ENCODE measurements around the gene ZPR1.

The ZPR1 gene

GRCh38 chr11:116732271-116733042 lies 55.4 kb downstream of the ZPR1 start:
- DNase-seq, result peak; percentile 73
- H3K27ac ChIP-seq, result no peak overlapping the region
- H3K36me3 ChIP-seq, result no peaks in the 10 kb centered on the region
- H3K27me3 ChIP-seq (ENCODE audit: insufficient read depth, low read depth, severe bottlenecking), result no peaks in the 10 kb centered on the region
- no peak overlapping the region for H3K4me3 ChIP-seq (ENCODE audit: low read depth, low read length)
- H3K9me3 ChIP-seq (ENCODE audit: severe bottlenecking), result no peaks in the 10 kb centered on the region
- peak; percentile 99 for TF ChIP-seq CTCF (IDR thresholded peaks at IDR 0.05; ENCODE audit: low read depth, low read length)

DNA sequence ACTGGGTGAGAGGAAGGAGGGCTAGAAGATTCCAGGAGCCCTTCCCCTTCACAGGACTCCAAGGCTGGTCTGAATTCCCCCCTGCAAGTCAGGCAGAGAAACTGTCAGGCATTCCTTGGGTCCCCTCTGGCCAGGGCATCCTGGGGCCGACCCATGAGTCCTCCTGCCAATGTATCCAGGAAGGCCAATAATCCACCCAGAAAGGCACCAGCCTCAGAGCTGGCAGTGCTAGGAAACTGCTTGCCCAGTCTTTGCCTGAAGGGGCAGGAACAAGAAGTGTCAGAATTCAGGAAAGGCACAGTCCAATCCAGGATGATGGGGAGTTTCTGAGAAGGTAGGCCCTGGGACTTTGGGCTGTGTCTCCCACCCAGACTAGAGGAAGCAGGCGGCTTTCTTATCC lies 56.0 kb downstream of the ZPR1 start:
- no peak overlapping the region for H3K4me3 ChIP-seq (ENCODE audit: low read depth, low read length)

DNA sequence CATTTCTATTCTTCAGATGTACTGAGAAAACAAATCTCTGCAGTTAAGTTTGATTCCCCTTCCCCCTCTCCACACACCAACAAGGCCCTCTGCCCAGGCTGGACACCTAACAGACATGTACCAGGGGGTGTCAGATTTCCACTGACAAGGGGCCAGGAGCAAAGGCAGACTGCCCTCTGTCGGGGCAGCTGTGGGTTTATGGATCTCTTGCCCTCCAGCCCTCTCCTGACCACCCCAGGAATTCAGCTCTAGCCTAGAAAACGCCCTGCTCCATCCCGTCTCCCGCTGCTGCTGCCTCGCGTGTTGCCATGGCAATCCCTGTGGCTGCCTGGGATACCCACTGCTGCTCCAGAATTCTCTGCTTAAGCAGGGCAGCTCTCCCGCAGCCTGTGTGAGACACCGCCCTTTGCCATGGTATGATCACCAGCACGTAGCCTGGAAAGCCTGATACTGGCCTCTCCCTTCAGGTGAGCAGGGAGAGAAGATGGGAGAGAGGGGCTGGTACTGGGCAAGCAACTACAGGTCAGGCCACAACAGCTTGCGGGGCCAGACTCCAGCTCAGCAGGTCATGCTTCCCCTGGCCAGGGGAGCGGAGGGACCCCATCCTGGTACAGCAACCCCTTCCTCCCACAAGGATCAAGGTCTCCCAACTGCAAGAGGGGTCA lies 56.6 kb downstream of the ZPR1 start:
- Histone ChIP-seq H3K4me3 (ENCODE audit: low read depth, low read length) (no peak overlapping the region), H3K27ac (no peak overlapping the region), H3K27me3 (ENCODE audit: insufficient read depth, low read depth, severe bottlenecking) (no peaks in the 10 kb centered on the region), H3K9me3 (ENCODE audit: severe bottlenecking) (no peaks in the 10 kb centered on the region), H3K36me3 (no peaks in the 10 kb centered on the region)
- peak; percentile 37; the same call in 1 of the 2 replicates for TF ChIP-seq CTCF (IDR thresholded peaks at IDR 0.05; ENCODE audit: low read depth, low read length)
- peak; percentile 37 for DNase-seq

More for the DNA sequence above, 56.0 kb downstream of the ZPR1 start:
- Histone ChIP-seq H3K9me3 (ENCODE audit: severe bottlenecking) (no peaks in the 10 kb centered on the region), H3K27me3 (ENCODE audit: insufficient read depth, low read depth, severe bottlenecking) (no peaks in the 10 kb centered on the region), H3K36me3 (no peaks in the 10 kb centered on the region), H3K27ac (no peak overlapping the region)
- TF ChIP-seq CTCF (IDR thresholded peaks at IDR 0.05; ENCODE audit: low read depth, low read length), result no peak
- no peak for DNase-seq

- no peak overlapping the region for H3K27ac ChIP-seq
- no peak overlapping the region for H3K4me3 ChIP-seq (ENCODE audit: low read depth, low read length)
- no peaks in the 10 kb centered on the region for H3K27me3 ChIP-seq (ENCODE audit: insufficient read depth, low read depth, severe bottlenecking)
- no peaks in the 10 kb centered on the region for H3K9me3 ChIP-seq (ENCODE audit: severe bottlenecking)
- no peak for TF ChIP-seq CTCF (IDR thresholded peaks at IDR 0.05; ENCODE audit: low read depth, low read length)
- no peak for DNase-seq
- H3K36me3 ChIP-seq, result no peaks in the 10 kb centered on the region
These were observed 57.2 kb downstream of the ZPR1 start for GRCh38 chr11:116730601-116731000.

DNA sequence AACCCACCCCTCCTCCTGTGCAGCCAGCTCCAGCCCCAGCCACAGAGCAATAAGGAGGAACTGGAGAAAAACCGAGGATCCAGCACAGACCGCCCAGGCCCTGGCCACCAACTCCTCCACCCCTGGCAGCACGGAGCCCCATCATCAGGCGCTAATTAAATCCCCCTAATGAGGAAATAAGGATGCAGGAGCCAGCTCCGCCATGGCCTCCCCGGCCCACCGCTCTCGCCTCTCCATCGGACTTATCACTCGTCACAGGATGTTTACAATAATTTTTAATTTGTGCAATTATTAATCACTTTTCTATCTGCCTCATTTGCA lies 57.6 kb downstream of the ZPR1 start:
- DNase-seq, result no peak
- no peak overlapping the region for H3K4me3 ChIP-seq (ENCODE audit: low read depth, low read length)
- H3K36me3 ChIP-seq, result no peaks in the 10 kb centered on the region
- no peaks in the 10 kb centered on the region for H3K27me3 ChIP-seq (ENCODE audit: insufficient read depth, low read depth, severe bottlenecking)
- H3K27ac ChIP-seq, result no peak overlapping the region
- H3K9me3 ChIP-seq (ENCODE audit: severe bottlenecking), result no peaks in the 10 kb centered on the region
- TF ChIP-seq CTCF (IDR thresholded peaks at IDR 0.05; ENCODE audit: low read depth, low read length), result no peak

Data from WERI-Rb-1 (cell line).